ENCODE data around the gene AGAP1. TPM values are rescaled to one million over a fixed set of nuclear protein-coding genes. Genes with fewer than 3 reads are reported as not detected.

Gene AGAP1
- total RNA-seq, 4 donors from 2014 or later: 33.7 to 55.2 (median 37.5) TPM

DNA sequence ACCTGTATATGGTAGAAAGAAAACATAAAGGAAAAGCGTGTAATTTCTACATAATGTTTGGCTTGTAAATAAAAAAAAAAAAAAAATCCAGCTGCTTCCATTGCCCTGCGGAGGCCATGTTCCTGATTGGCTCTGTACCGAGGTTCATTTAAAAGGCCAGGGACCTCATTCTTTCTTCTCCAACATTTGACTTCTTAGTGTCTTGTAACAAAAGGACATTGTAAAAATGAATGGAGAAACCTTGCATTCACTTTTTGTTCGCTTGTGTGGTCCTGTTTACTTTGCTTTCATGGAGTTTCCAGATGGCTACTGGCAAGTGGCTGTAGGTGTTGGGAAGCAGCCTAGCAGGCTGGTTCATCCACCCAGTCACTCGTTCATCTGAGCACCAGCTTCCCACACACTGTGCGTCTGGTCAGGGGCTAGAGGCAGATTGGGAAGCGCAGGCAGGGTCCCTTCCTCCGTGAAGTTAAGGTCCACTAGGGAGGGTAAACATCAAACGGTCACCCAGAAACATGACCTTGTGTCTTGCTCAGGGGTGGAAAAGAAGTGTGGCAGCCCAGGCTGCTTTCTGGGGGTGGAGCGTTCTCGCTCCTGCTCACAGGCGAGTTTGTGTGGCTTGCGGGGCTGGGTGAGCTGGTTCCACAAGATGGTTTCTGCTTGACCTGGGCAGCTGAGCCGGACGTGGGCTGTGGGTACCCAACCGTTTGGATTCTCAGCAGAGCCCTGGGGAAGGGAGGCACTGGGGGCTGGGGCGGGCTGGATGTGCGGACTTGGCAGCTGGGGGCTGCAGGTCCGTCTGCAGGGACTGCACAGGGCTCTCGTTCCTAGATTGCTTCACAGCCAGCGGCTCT is 260.7 kb downstream of the AGAP1 start:
- WGBS, 2 donors (ENCODE audit: low coverage in 1 of 2): 77 to 82% methylated on average over 8 to 11 of the region's 21 CpGs
- no peak overlapping the region for H3K27ac ChIP-seq
- TF ChIP-seq POLR2A (IDR thresholded peaks at IDR 0.05) (no peak), POLR2AphosphoS5 (IDR thresholded peaks at IDR 0.05) (no peak), CTCF (IDR thresholded peaks at IDR 0.05) (no peak), EP300 (IDR thresholded peaks at IDR 0.05) (no peak)

DNA sequence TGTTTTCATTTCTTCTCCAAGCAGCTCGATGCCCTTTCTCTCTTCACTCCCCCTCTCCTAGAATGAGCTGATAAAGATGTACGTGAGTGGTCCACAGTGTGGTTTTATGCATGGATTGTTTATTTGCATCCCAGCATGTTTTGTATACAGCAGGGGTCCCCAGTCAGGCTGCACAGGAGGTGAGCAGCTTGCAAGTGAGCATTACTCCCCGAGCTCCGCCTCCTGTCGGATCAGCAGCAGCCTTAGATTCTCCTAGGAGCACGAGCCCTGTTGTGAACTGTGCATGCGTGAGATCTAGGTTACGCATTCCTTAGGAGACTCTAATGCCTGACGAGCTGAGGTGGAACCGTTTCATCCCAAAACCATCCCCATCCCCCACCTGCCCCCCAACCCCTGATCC is 262.6 kb downstream of the AGAP1 start:
- H3K27ac ChIP-seq: no peak overlapping the region
- no peaks in the 10 kb centered on the region for H3K4me1 ChIP-seq
- 46 to 83% methylated on average over 3 to 4 of the region's 10 CpGs for WGBS, 2 donors (ENCODE audit: low coverage in 1 of 2)
- H3K9me3 ChIP-seq: no peaks in the 10 kb centered on the region
- no peak for ATAC-seq
- H3K36me3 ChIP-seq: peaks cover 0 to 35% of the 10 kb centered on the region in 2 donors
- H3K4me3 ChIP-seq: no peak overlapping the region
- no peaks in the 10 kb centered on the region for H3K27me3 ChIP-seq
- TF ChIP-seq EP300 (IDR thresholded peaks at IDR 0.05): no peak
- no peak for TF ChIP-seq POLR2AphosphoS5 (IDR thresholded peaks at IDR 0.05)
- no peak for TF ChIP-seq CTCF (IDR thresholded peaks at IDR 0.05)
- TF ChIP-seq POLR2A (IDR thresholded peaks at IDR 0.05): no peak

More for the DNA sequence above, 260.7 kb downstream of the AGAP1 start:
- H3K27me3 ChIP-seq: no peaks in the 10 kb centered on the region
- ATAC-seq: no peak
- H3K4me1 ChIP-seq: peaks cover 0 to 4% (median 0%) of the 10 kb centered on the region in 3 donors
- peaks cover 0 to 51% of the 10 kb centered on the region in 2 donors for H3K36me3 ChIP-seq
- H3K4me3 ChIP-seq: no peak overlapping the region
- H3K9me3 ChIP-seq: no peaks in the 10 kb centered on the region

- TF ChIP-seq CTCF (IDR thresholded peaks at IDR 0.05) (no peak), POLR2A (IDR thresholded peaks at IDR 0.05) (no peak), POLR2AphosphoS5 (IDR thresholded peaks at IDR 0.05) (no peak), EP300 (IDR thresholded peaks at IDR 0.05) (no peak)
- Histone ChIP-seq H3K27ac (no peak overlapping the region), H3K36me3 (peaks cover 0 to 31% of the 10 kb centered on the region in 2 donors), H3K4me1 (no peaks in the 10 kb centered on the region), H3K4me3 (no peak overlapping the region), H3K27me3 (no peaks in the 10 kb centered on the region), H3K9me3 (no peaks in the 10 kb centered on the region)
- WGBS, 2 donors (ENCODE audit: low coverage in 1 of 2): 100% methylated on average over 5 of the region's 6 CpGs; no CpG with 5 or more reads in 1 of the 2 donors
- no peak for ATAC-seq
These were observed 263.4 kb downstream of the AGAP1 start for GRCh38 chr2:235757212-235757611.

DNA sequence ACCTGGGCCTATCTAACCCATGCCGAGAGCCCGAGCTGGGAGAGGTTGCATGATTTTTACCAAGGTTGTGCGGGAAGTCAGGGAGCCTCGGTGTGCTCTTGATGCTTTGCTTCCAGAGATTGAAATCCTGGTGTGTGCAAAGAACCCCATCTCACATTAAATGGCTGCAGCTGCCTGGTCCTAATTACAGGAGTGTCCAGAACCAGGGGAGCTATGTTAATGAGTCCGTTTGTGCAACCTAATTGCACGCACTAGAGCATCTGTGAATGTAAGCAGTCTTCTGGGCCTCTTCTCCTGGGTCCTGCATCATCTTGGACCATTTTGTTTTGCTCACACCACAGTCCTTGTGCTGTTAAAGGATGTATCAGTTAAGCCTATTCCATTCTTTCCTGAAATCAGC is 263.8 kb downstream of the AGAP1 start:
- Histone ChIP-seq H3K27me3 (no peaks in the 10 kb centered on the region), H3K36me3 (peaks cover 0 to 32% of the 10 kb centered on the region in 2 donors), H3K9me3 (no peaks in the 10 kb centered on the region), H3K27ac (no peak overlapping the region), H3K4me3 (no peak overlapping the region), H3K4me1 (no peaks in the 10 kb centered on the region)
- TF ChIP-seq CTCF (IDR thresholded peaks at IDR 0.05) (no peak), POLR2A (IDR thresholded peaks at IDR 0.05) (no peak), EP300 (IDR thresholded peaks at IDR 0.05) (no peak)
- no peak for ATAC-seq
- 81 to 93% methylated on average over 2 to 4 of the region's 6 CpGs for WGBS, 2 donors (ENCODE audit: low coverage in 1 of 2)
